GM12874 (cell line): ENCODE results near the gene TPCN2.

ENCODE experiments used
- TF ChIP-seq, protein P1 (sequence below): IDR thresholded peaks from 2 replicates; pipeline ENCODE4 v1.5.1; 2011; ENCODE audit warnings: low read depth, mild to moderate bottlenecking, control low read depth, low read length, moderate library complexity; ENCODE audit not compliant: insufficient read depth

The TPCN2 gene

DNA sequence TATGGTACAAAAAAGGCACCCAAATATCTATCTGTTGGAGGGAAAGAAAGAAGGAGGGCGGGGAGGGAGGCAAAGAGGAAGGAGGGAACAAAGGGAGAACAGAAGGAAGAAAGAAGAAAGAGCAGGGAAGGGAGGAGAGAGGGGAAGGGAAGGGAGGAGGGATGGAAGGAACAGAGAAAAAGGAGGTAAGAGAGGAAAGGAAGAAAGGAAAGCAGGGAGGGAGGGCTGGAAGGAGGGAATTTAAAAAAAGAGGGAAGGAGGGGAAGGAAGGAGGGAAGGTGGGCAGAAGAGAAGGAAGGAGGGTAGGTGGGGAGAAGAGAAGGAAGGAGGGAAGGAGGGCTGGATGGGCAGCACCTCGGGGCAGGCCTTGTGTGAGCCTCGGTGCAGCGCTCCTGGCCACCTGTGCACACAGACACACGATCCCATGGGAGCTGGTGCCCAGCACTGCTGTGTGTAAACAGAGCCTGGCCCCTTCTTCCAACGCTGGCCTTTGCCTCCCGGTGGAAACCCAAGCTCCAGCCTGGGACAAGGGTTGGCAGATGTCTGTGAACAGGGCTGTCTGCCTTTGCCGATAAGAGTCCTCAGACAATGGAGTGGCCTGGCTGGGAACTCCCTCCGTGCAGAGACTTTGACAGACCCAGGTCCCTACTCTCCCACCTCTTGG lies 130.2 kb downstream of the TPCN2 start:
- TF ChIP-seq, protein P1, sequence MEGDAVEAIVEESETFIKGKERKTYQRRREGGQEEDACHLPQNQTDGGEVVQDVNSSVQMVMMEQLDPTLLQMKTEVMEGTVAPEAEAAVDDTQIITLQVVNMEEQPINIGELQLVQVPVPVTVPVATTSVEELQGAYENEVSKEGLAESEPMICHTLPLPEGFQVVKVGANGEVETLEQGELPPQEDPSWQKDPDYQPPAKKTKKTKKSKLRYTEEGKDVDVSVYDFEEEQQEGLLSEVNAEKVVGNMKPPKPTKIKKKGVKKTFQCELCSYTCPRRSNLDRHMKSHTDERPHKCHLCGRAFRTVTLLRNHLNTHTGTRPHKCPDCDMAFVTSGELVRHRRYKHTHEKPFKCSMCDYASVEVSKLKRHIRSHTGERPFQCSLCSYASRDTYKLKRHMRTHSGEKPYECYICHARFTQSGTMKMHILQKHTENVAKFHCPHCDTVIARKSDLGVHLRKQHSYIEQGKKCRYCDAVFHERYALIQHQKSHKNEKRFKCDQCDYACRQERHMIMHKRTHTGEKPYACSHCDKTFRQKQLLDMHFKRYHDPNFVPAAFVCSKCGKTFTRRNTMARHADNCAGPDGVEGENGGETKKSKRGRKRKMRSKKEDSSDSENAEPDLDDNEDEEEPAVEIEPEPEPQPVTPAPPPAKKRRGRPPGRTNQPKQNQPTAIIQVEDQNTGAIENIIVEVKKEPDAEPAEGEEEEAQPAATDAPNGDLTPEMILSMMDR = no peak

DNA sequence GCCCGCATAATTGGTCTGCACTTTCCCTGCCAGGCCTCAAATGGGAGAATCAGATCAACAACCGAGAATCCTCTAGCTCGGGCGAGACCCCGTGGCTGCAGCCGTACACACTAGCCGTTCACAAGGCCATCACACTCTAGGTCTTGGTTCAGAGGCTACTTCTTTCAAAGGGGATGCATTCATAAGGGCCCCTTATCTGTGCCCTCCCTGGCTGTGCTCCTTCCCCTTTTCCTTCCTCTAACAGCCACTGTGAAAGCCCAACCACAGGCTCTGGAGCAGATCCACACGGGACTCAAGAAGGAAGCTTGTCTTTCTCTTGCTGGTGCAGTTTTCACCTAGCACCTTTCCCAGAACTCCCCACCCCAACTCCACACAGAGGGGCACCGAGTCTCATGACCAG lies 131.5 kb downstream of the TPCN2 start:
- TF ChIP-seq, protein P1 = no peak

DNA sequence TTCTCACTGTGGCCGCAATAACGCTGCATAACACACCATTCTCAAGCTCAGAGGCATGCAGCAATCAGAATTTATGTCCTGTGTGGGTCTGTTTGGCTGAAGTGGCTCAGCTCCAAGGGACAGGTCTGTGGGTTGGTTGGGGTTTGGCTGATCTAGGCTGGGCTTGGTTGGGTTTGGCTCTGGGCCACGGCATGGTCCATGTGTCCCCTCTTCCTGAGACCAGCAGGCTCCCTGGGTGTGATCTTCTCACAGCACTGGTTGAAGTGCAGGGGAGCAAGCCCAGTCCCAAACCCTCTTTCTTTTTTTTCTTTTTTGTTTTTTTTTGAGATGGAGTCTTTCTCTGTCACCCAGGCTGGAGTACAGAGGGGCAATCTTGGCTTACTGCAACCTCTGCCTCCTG lies 132.0 kb downstream of the TPCN2 start:
- TF ChIP-seq, protein P1 = no peak

DNA sequence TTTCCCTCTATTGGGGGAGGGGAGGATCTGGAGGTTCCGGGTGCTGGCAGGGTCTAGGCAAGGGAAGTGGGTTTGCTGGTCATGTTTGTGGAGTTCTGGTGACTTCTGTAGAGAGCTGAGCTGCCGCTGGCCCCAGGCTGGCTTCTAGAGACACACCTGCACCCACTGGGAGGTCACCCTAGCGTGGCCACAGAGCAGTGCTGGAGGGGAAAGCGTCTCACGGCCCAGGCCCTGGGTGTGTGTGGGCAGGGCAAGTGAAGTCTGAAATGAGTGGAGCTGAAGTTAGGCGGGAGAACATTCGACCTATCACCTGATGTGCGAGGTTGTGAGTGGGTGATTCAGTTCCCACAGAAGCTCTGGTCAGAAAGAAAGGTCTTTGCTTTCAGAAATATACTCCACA lies 134.9 kb downstream of the TPCN2 start:
- TF ChIP-seq, protein P1 = no peak
